SK-N-MC (cell line): ENCODE data around the gene CELSR2.

Source experiments
- EZH2 ChIP-seq: fragments of 200-600 bp; sonication (generic); IDR thresholded peaks from one replicate; pipeline ENCODE4 v1.6.1; 2017; ENCODE audit warnings: antibody characterized with exemption
- FOXP2 ChIP-seq: optimal IDR thresholded peaks from 2 replicates; pipeline ENCODE3; 2011; ENCODE audit warnings: mild to moderate bottlenecking, moderate library complexity; ENCODE audit not compliant: insufficient read depth; ENCODE audit errors: extremely low read length, control extremely low read depth
- POLR2AphosphoS5 ChIP-seq: IDR thresholded peaks from 2 replicates; pipeline ENCODE4 v1.6.1; 2012; ENCODE audit warnings: mild to moderate bottlenecking, low read depth, low read length, borderline replicate concordance

DNA sequence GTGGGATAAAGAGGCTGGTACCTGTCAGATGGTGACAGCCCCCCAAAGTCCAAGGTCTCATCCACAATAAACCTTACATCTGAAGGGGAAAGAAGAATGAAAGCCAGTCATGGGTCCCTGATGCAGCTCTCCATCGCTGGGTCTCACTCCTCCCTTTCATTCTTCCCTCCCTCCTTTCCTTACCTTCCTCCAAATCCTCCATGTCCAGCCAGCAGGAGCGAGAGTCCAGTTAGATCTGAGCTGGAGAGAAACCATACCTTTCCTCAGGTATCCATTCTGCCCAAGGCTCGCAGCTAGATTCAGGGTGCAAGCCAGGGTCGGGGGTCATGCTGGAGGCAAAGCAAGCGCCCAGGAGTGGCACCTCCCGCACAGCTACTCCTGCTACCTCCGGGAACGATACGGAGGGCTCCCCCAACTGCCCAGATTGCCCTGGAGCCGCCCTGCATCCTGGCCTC, 33.2 kb downstream of the CELSR2 start:
- no peak for TF ChIP-seq POLR2AphosphoS5
- TF ChIP-seq EZH2 = no peak
- TF ChIP-seq FOXP2 = no peak
